ENCODE results near the gene PLCD4. TPM values are rescaled to one million over a fixed set of nuclear protein-coding genes. Genes with fewer than 3 reads are reported as not detected.

Gene PLCD4
- total RNA-seq, 1 donor from 2014 or later, result 0.08 TPM

DNA sequence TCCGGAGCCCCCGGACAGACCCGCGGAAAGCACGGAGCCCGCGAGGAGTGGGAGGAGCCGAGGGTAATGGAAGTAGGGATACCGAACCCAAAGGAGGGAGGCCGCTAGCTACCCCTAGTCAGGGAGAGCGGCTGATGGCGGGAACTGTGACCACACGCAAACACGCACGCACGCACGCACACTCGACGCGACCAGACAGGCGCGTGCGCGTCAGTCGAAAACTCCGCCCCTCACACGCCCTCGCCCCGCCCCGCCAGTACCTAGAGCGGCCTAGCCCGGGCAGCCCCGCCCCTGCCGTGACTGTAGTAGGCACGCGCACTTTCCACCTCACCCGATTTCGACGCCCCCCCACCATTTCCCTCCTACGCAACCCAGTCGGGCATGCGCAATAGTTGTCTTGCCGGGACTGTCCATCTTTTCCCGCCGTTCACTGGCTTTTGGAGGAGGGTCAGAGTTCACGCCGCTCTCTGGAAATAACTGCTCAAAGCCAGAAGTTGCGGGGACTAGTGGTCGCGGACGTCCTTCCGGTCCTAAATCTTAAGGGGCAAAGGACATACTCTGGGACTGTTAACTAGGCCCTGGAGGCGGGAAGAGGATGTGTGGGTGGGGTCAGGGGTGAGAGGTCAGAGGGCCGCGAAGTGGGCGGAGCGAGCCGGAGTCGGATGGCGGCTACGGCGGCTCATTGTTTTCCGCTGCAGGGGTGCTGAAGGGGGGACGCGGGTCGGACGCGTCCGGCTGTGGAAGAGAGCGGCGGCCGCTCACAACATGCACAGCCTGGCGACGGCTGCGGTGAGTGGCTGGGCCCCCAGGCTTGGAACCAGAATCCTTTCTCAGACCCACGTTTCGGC lies 39.3 kb upstream of the PLCD4 start, which contains the start of the genes CNOT9 and USP37:
Gene CNOT9 (plus strand): TSS at position 650 of the 848 bp plus-strand sequence. CDS start 116 bp downstream, at position 766.
Gene USP37 (minus strand): TSS at position 162 of the 848 bp plus-strand sequence. CDS start 9,698 bp downstream, outside the sequence.
- DNase-seq (ENCODE audit: low read depth), result peak; percentile 72
- H3K4me3 ChIP-seq (ENCODE audit: low read depth, low read length), result peak within 1 kb of the TSS; percentile 89
- TF ChIP-seq, protein P1, sequence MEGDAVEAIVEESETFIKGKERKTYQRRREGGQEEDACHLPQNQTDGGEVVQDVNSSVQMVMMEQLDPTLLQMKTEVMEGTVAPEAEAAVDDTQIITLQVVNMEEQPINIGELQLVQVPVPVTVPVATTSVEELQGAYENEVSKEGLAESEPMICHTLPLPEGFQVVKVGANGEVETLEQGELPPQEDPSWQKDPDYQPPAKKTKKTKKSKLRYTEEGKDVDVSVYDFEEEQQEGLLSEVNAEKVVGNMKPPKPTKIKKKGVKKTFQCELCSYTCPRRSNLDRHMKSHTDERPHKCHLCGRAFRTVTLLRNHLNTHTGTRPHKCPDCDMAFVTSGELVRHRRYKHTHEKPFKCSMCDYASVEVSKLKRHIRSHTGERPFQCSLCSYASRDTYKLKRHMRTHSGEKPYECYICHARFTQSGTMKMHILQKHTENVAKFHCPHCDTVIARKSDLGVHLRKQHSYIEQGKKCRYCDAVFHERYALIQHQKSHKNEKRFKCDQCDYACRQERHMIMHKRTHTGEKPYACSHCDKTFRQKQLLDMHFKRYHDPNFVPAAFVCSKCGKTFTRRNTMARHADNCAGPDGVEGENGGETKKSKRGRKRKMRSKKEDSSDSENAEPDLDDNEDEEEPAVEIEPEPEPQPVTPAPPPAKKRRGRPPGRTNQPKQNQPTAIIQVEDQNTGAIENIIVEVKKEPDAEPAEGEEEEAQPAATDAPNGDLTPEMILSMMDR (IDR thresholded peaks at IDR 0.05; ENCODE audit: insufficient read depth, low read length, poor library complexity, severe bottlenecking), result no peak
- no peaks in the 10 kb centered on the region for H3K27me3 ChIP-seq (ENCODE audit: control insufficient read depth, insufficient read depth, low read length)
- H3K36me3 ChIP-seq (ENCODE audit: control insufficient read depth, insufficient read depth, low read length), result no peaks in the 10 kb centered on the region

DNA sequence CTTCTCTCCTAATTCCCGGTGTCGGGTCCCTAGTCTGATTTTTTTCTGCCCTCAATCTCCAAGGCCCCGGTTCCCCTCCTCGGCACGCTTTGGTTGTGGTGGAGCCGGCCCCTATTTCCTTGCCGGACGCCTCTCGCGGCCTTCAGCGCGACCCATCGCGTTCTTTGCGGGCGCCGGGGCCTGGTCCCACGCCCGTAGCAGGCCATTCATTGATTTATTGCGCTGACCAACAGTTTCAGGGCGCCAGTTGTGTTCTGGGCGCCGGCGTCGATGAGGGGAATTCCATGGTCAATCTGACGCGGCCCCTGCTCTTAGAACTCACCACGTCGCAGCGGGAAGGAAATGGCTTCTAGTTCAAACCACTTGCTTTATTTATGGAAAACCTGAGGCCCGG lies 38.7 kb upstream of the PLCD4 start:
- Histone ChIP-seq H3K4me3 (ENCODE audit: low read depth, low read length) (peak overlapping the region; percentile 89), H3K27me3 (ENCODE audit: control insufficient read depth, insufficient read depth, low read length) (no peaks in the 10 kb centered on the region), H3K36me3 (ENCODE audit: control insufficient read depth, insufficient read depth, low read length) (no peaks in the 10 kb centered on the region)
- no peak for DNase-seq (ENCODE audit: low read depth)
- TF ChIP-seq, protein P1 (IDR thresholded peaks at IDR 0.05; ENCODE audit: insufficient read depth, low read length, poor library complexity, severe bottlenecking), result no peak

DNA sequence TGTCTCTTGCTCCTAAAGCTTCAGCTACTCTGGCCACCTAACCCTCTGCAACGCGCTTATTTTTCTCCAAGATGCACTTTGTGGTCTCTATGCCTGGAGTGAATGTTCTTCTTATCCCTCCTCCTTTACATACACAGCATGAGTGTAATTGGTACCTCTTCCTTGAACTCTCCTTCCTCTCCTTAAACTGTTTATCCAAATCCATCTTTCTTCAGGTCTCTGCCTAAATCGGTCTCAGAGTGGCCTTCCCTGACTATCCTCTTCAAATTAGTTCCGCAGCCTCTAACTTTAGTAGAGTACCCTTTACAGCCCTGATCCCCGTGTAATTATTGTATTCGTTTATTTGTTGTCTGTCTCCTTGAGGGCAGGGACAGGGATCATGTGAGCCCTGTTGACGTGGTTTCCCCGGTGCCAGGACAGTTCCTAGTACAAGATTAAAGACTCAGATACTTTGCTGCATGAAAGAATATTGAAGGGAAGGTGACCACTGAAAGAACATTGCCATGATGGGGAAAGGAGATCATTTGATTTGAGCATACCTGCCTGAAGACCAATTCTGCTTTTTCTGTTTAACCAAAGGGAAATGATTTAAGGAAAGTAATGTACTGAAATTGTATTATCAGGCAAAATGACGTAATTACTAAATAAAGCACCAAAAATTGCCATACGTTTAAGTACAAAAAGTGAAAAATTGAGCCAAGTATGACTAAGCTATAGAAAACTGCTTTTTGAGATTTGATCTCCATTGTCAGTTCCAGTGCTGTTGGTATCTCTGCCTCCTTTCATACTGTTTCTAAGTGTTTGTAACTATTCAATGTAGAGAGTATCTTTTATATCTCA lies 37.8 kb upstream of the PLCD4 start:
- TF ChIP-seq, protein P1 (IDR thresholded peaks at IDR 0.05; ENCODE audit: insufficient read depth, low read length, poor library complexity, severe bottlenecking), result no peak
- H3K27me3 ChIP-seq (ENCODE audit: control insufficient read depth, insufficient read depth, low read length), result no peaks in the 10 kb centered on the region
- no peaks in the 10 kb centered on the region for H3K36me3 ChIP-seq (ENCODE audit: control insufficient read depth, insufficient read depth, low read length)
- no peak for DNase-seq (ENCODE audit: low read depth)
- peak overlapping the region; percentile 89 for H3K4me3 ChIP-seq (ENCODE audit: low read depth, low read length)

DNA sequence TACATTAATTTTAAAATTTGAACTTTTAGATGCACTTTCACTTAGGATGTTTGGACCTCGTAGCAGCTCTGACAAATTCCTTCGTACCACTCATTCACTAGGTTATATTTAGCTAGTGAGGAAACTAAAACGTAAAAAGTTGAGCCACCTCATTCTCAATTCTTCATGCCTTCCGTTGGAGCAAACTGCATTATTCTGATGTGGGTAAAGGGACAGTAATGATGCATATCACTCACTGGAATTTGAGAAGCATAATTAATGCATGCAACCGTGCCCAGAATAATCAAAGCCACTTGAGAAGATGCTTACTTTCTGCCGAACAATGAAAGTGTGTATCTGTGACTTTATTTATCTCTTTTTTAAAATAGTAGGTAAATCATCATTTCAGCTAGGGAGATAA lies 36.8 kb upstream of the PLCD4 start:
- TF ChIP-seq, protein P1 (IDR thresholded peaks at IDR 0.05; ENCODE audit: insufficient read depth, low read length, poor library complexity, severe bottlenecking), result no peak
- H3K36me3 ChIP-seq (ENCODE audit: control insufficient read depth, insufficient read depth, low read length), result no peaks in the 10 kb centered on the region
- no peak overlapping the region for H3K4me3 ChIP-seq (ENCODE audit: low read depth, low read length)
- H3K27me3 ChIP-seq (ENCODE audit: control insufficient read depth, insufficient read depth, low read length), result no peaks in the 10 kb centered on the region
- DNase-seq (ENCODE audit: low read depth), result no peak

DNA sequence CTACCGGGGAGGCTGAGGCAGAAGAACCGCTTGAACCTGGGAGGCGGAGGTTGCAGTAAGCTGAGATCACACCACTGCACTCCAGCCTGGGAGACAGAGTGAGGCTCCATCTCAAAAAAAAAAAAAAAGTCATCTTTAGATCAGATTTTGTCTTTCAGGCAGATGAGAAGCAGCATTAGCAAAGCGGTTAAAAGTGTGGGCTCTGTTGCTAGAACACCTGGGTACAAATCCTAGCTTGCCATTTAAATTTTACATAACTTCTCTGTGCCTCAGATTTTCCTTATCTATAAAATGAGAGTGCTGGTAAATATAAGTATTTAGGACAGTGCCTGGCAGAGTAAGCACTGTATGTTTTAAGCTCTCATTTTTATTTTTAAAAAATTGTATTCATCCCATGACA lies 30.8 kb upstream of the PLCD4 start:
- no peak for DNase-seq (ENCODE audit: low read depth)
- Histone ChIP-seq H3K36me3 (ENCODE audit: control insufficient read depth, insufficient read depth, low read length) (no peaks in the 10 kb centered on the region), H3K27me3 (ENCODE audit: control insufficient read depth, insufficient read depth, low read length) (no peaks in the 10 kb centered on the region), H3K4me3 (ENCODE audit: low read depth, low read length) (no peak overlapping the region)
- TF ChIP-seq, protein P1 (IDR thresholded peaks at IDR 0.05; ENCODE audit: insufficient read depth, low read length, poor library complexity, severe bottlenecking), result no peak

Data from kidney epithelial cell (primary cell).